Right atrium auricular region (tissue), 2 donors: ENCODE measurements around the gene BNC2. TPM values are rescaled to one million over a fixed set of nuclear protein-coding genes. Genes with fewer than 3 reads are reported as not detected.
A peak's percentile ranks its signal among the peaks of the same experiment; 100 is the strongest.

ENCODE experiments used
- DNase-seq: peaks from one replicate; pipeline ENCODE4 v3.0.0-alpha.2; 2019; ENCODE audit warnings: low spot score
- H3K27ac ChIP-seq, 2 donors: fragments of 200-600 bp; sonication (generic); 1 replicate in 1 of 2; 2 replicates in 1 of 2; pipeline ENCODE4 v1.5.1; 2016 to 2019
- H3K27me3 ChIP-seq, 2 donors: fragments of 200-600 bp; sonication (generic); one replicate each; pipeline versions ENCODE4 v1.5.1 to v1.6.0; 2017 to 2019
- H3K36me3 ChIP-seq: fragments of 200-600 bp; sonication (generic); one replicate; pipeline ENCODE4 v1.5.1; 2016
- H3K4me1 ChIP-seq, 2 donors: fragments of 200-600 bp; sonication (generic); one replicate each; pipeline versions ENCODE4 v1.5.1 to v1.6.0; 2017 to 2019
- H3K4me3 ChIP-seq, 2 donors: fragments of 200-600 bp; sonication (generic); 1 replicate in 1 of 2; 2 replicates in 1 of 2; pipeline ENCODE4 v1.5.1; 2017 to 2019; ENCODE audit warnings: mild to moderate bottlenecking in 1 of 2, moderate library complexity in 1 of 2
- H3K9me3 ChIP-seq, 2 donors: fragments of 200-600 bp; sonication (generic); one replicate each; pipeline ENCODE4 v1.5.1; 2019
- CTCF ChIP-seq, 2 donors: fragments of 200-600 bp; sonication (generic); IDR thresholded peaks; one replicate each; pipeline ENCODE4 v1.5.1; 2019; ENCODE audit warnings: antibody characterized with exemption in 2 of 2
- total RNA-seq, 2 donors: library from RNA; depleted of rRNA; stranded (reverse); fragments of >200 nt; gene quantifications; one replicate each; pipeline ENCODE4 v1.1.0, GENCODE V29; 2016

Gene BNC2
- total RNA-seq, 2 donors from 2014 or later, result 68.3 to 77.6 TPM

GRCh38 chr9:16705111-16705604 lies 165.3 kb downstream of the BNC2 start:
- H3K4me1 ChIP-seq, result peaks cover 0 to 11% of the 10 kb centered on the region in 2 donors

GRCh38 chr9:16704116-16705110 lies 166.1 kb downstream of the BNC2 start:
- Histone ChIP-seq H3K4me1 (peaks cover 0 to 11% of the 10 kb centered on the region in 2 donors), H3K27ac (peak overlapping the region; percentile 80 to 86), H3K36me3 (no peaks in the 10 kb centered on the region), H3K4me3 (peak overlapping the region in 1 of 2 donors; percentile 37), H3K27me3 (no peaks in the 10 kb centered on the region), H3K9me3 (no peaks in the 10 kb centered on the region)
- no peak for TF ChIP-seq CTCF (IDR thresholded peaks at IDR 0.05)
- peak; percentile 79 for DNase-seq

More at GRCh38 chr9:16705111-16705604, 165.3 kb downstream of the BNC2 start:
- H3K4me3 ChIP-seq, result peak overlapping the region in 1 of 2 donors; percentile 37
- H3K27ac ChIP-seq, result peak overlapping the region; percentile 80 to 86
- TF ChIP-seq CTCF (IDR thresholded peaks at IDR 0.05), result no peak
- H3K9me3 ChIP-seq, result no peaks in the 10 kb centered on the region
- H3K36me3 ChIP-seq, result no peaks in the 10 kb centered on the region
- H3K27me3 ChIP-seq, result no peaks in the 10 kb centered on the region
- DNase-seq, result peak; percentile 98

GRCh38 chr9:16701347-16701746 lies 169.1 kb downstream of the BNC2 start:
- no peak for TF ChIP-seq CTCF (IDR thresholded peaks at IDR 0.05)
- Histone ChIP-seq H3K36me3 (no peaks in the 10 kb centered on the region), H3K27ac (no peak overlapping the region), H3K4me1 (peaks cover 0 to 11% of the 10 kb centered on the region in 2 donors), H3K4me3 (no peak overlapping the region), H3K9me3 (no peaks in the 10 kb centered on the region), H3K27me3 (no peaks in the 10 kb centered on the region)
- DNase-seq, result no peak

GRCh38 chr9:16693616-16694015 lies 176.9 kb downstream of the BNC2 start:
- TF ChIP-seq CTCF (IDR thresholded peaks at IDR 0.05), result no peak
- Histone ChIP-seq H3K9me3 (no peaks in the 10 kb centered on the region), H3K4me1 (peaks cover 0 to 14% of the 10 kb centered on the region in 2 donors), H3K36me3 (no peaks in the 10 kb centered on the region), H3K4me3 (no peak overlapping the region), H3K27me3 (no peaks in the 10 kb centered on the region), H3K27ac (no peak overlapping the region)
- no peak for DNase-seq

GRCh38 chr9:16690628-16691027 lies 179.8 kb downstream of the BNC2 start:
- no peaks in the 10 kb centered on the region for H3K36me3 ChIP-seq
- no peaks in the 10 kb centered on the region for H3K27me3 ChIP-seq
- no peak for DNase-seq
- no peak for TF ChIP-seq CTCF (IDR thresholded peaks at IDR 0.05)
- H3K9me3 ChIP-seq, result no peaks in the 10 kb centered on the region
- H3K4me1 ChIP-seq, result peaks cover 0 to 18% of the 10 kb centered on the region in 2 donors
- no peak overlapping the region for H3K4me3 ChIP-seq
- H3K27ac ChIP-seq, result no peak overlapping the region
